SK-N-MC (cell line): ENCODE results near the gene COPRS.

Experiments used
- DNase-seq: peaks from one replicate; pipeline ENCODE4 v3.0.0-alpha.2; 2011; ENCODE audit warnings: low read depth, low spot score
- H3K27ac ChIP-seq: fragments of 200-600 bp; sonication (generic); 2 replicates; pipeline ENCODE4 v1.5.1; 2016; ENCODE audit warnings: mixed run types
- H3K36me3 ChIP-seq: fragments of 200-600 bp; sonication (generic); 2 replicates; pipeline ENCODE4 v1.6.1; 2017; ENCODE audit warnings: antibody characterized with exemption, low read length, mixed read lengths; ENCODE audit not compliant: insufficient read depth
- H3K4me3 ChIP-seq: fragments of 200-600 bp; sonication (generic); 2 replicates; pipeline ENCODE4 v1.5.1; 2016
- H3K9ac ChIP-seq: fragments of 200-600 bp; sonication (generic); 2 replicates; pipeline ENCODE4 v1.8.0; 2017; ENCODE audit warnings: mixed run types, mixed read lengths; ENCODE audit not compliant: insufficient read length
- H3K9me3 ChIP-seq: fragments of 200-600 bp; sonication (generic); 2 replicates; pipeline ENCODE4 v1.6.1; 2017; ENCODE audit warnings: low read depth, mild to moderate bottlenecking, antibody characterized with exemption, low read length, moderate library complexity, mixed read lengths
- EZH2 ChIP-seq: fragments of 200-600 bp; sonication (generic); IDR thresholded peaks from one replicate; pipeline ENCODE4 v1.6.1; 2017; ENCODE audit warnings: antibody characterized with exemption
- FOXP2 ChIP-seq: optimal IDR thresholded peaks from 2 replicates; pipeline ENCODE3; 2011; ENCODE audit warnings: mild to moderate bottlenecking, moderate library complexity; ENCODE audit not compliant: insufficient read depth; ENCODE audit errors: extremely low read length, control extremely low read depth
- POLR2AphosphoS5 ChIP-seq: IDR thresholded peaks from 2 replicates; pipeline ENCODE4 v1.6.1; 2012; ENCODE audit warnings: mild to moderate bottlenecking, low read depth, low read length, borderline replicate concordance

Gene COPRS

GRCh38 chr17:31856750-31857149 lies 2.3 kb downstream of the COPRS start:
- Histone ChIP-seq H3K9me3 (no peaks in the 10 kb centered on the region), H3K9ac (no peak overlapping the region), H3K4me3 (no peak overlapping the region), H3K36me3 (peaks cover 15% of the 10 kb centered on the region), H3K27ac (no peak overlapping the region)
- no peak for DNase-seq
- no peak for TF ChIP-seq FOXP2

- TF ChIP-seq POLR2AphosphoS5 (no peak), EZH2 (no peak), FOXP2 (no peak)
- Histone ChIP-seq H3K9me3 (no peaks in the 10 kb centered on the region), H3K27ac (no peak overlapping the region), H3K4me3 (no peak overlapping the region), H3K36me3 (peaks cover 15% of the 10 kb centered on the region), H3K9ac (no peak overlapping the region)
- DNase-seq = no peak
These were observed 4.4 kb downstream of the COPRS start for GRCh38 chr17:31854672-31855071.

GRCh38 chr17:31853911-31854470 lies 5.1 kb downstream of the COPRS start:
- Histone ChIP-seq H3K9me3 (no peaks in the 10 kb centered on the region), H3K27ac (no peak overlapping the region), H3K9ac (no peak overlapping the region), H3K4me3 (no peak overlapping the region), H3K36me3 (peaks cover 15% of the 10 kb centered on the region)
- no peak for DNase-seq
- TF ChIP-seq POLR2AphosphoS5 = no peak
- TF ChIP-seq FOXP2 = no peak
- TF ChIP-seq EZH2 = no peak

- H3K36me3 ChIP-seq = no peaks in the 10 kb centered on the region
- no peak overlapping the region for H3K4me3 ChIP-seq
- no peak for DNase-seq
- TF ChIP-seq EZH2 = no peak
- no peak overlapping the region for H3K9ac ChIP-seq
- no peaks in the 10 kb centered on the region for H3K9me3 ChIP-seq
- no peak overlapping the region for H3K27ac ChIP-seq
These were observed 13.8 kb downstream of the COPRS start for GRCh38 chr17:31845291-31845690.

GRCh38 chr17:31843070-31843745 lies 15.8 kb downstream of the COPRS start:
- Histone ChIP-seq H3K27ac (no peak overlapping the region), H3K9me3 (no peaks in the 10 kb centered on the region), H3K4me3 (no peak overlapping the region), H3K9ac (no peak overlapping the region), H3K36me3 (no peaks in the 10 kb centered on the region)
- DNase-seq = no peak
- TF ChIP-seq POLR2AphosphoS5 (no peak), EZH2 (no peak), FOXP2 (no peak)

- H3K4me3 ChIP-seq = no peak overlapping the region
- no peak for DNase-seq
- no peak overlapping the region for H3K27ac ChIP-seq
- H3K9ac ChIP-seq = no peak overlapping the region
- H3K36me3 ChIP-seq = no peaks in the 10 kb centered on the region
- no peaks in the 10 kb centered on the region for H3K9me3 ChIP-seq
- TF ChIP-seq POLR2AphosphoS5 = no peak
- TF ChIP-seq FOXP2 = no peak
- no peak for TF ChIP-seq EZH2
These were observed 16.6 kb downstream of the COPRS start for GRCh38 chr17:31842195-31843069.

GRCh38 chr17:31841850-31842194 lies 17.2 kb downstream of the COPRS start:
- Histone ChIP-seq H3K36me3 (no peaks in the 10 kb centered on the region), H3K9ac (no peak overlapping the region), H3K27ac (no peak overlapping the region), H3K4me3 (no peak overlapping the region), H3K9me3 (no peaks in the 10 kb centered on the region)
- no peak for DNase-seq
- no peak for TF ChIP-seq FOXP2
- no peak for TF ChIP-seq EZH2
- TF ChIP-seq POLR2AphosphoS5 = no peak

- no peak for TF ChIP-seq EZH2
- H3K36me3 ChIP-seq = no peaks in the 10 kb centered on the region
- no peak for DNase-seq
- no peak overlapping the region for H3K27ac ChIP-seq
- H3K9me3 ChIP-seq = no peaks in the 10 kb centered on the region
- H3K9ac ChIP-seq = no peak overlapping the region
- no peak overlapping the region for H3K4me3 ChIP-seq
These were observed 20.3 kb downstream of the COPRS start for GRCh38 chr17:31838636-31839225.

GRCh38 chr17:31835984-31836383 lies 23.1 kb downstream of the COPRS start:
- no peak for DNase-seq
- H3K9ac ChIP-seq = no peak overlapping the region
- no peaks in the 10 kb centered on the region for H3K9me3 ChIP-seq
- H3K27ac ChIP-seq = no peak overlapping the region
- no peak for TF ChIP-seq POLR2AphosphoS5
- TF ChIP-seq EZH2 = no peak
- TF ChIP-seq FOXP2 = no peak
- no peak overlapping the region for H3K4me3 ChIP-seq
- H3K36me3 ChIP-seq = no peaks in the 10 kb centered on the region
